H9 (cell line): ENCODE measurements around the gene TRIM27. TPM values are rescaled to one million over a fixed set of nuclear protein-coding genes. Genes with fewer than 3 reads are reported as not detected.

Experiments used
- DNase-seq: peaks from one replicate; pipeline ENCODE4 v3.0.0-alpha.2; 2017
- H2AFZ ChIP-seq: one replicate; pipeline ENCODE4 v1.6.1; 2013; ENCODE audit warnings: mild to moderate bottlenecking, low read length, control low read depth, moderate library complexity
- H2AK5ac ChIP-seq: 2 replicates; pipeline ENCODE4 v1.6.1; 2013; ENCODE audit warnings: low read length, control low read depth, mixed read lengths; ENCODE audit not compliant: insufficient read length
- H2BK120ac ChIP-seq: one replicate; pipeline ENCODE4 v1.6.1; 2013; ENCODE audit warnings: low read depth, mild to moderate bottlenecking, low read length, control low read depth, inconsistent platforms; ENCODE audit not compliant: poor library complexity, severe bottlenecking
- H2BK12ac ChIP-seq: 2 replicates; pipeline ENCODE4 v1.6.1; 2013; ENCODE audit warnings: low read length, control low read depth, mixed read lengths, low read depth; ENCODE audit not compliant: insufficient read length
- H2BK15ac ChIP-seq: 2 replicates; pipeline ENCODE4 v1.6.1; 2013; ENCODE audit warnings: low read depth, low read length, control low read depth
- H2BK20ac ChIP-seq: one replicate; pipeline ENCODE4 v1.6.1; 2013; ENCODE audit warnings: low read depth, mild to moderate bottlenecking, low read length, control low read depth, inconsistent platforms; ENCODE audit not compliant: poor library complexity, severe bottlenecking
- H2BK5ac ChIP-seq: 2 replicates; pipeline ENCODE4 v1.6.1; 2013; ENCODE audit warnings: low read length, control low read depth, mixed read lengths; ENCODE audit not compliant: insufficient read length
- H3K14ac ChIP-seq: 2 replicates; pipeline ENCODE4 v1.6.1; 2013; ENCODE audit warnings: low read length, control low read depth; ENCODE audit not compliant: insufficient read depth
- H3K18ac ChIP-seq: 2 replicates; pipeline ENCODE4 v1.6.1; 2013; ENCODE audit warnings: low read depth, mild to moderate bottlenecking, mixed read lengths, low read length, control low read depth; ENCODE audit not compliant: insufficient read length
- H3K23ac ChIP-seq: 2 replicates; pipeline ENCODE4 v1.6.1; 2013; ENCODE audit warnings: low read length, control low read depth, mixed read lengths, low read depth; ENCODE audit not compliant: insufficient read length
- H3K23me2 ChIP-seq: 2 replicates; pipeline ENCODE4 v1.6.1; 2013; ENCODE audit warnings: low read depth, mild to moderate bottlenecking, mixed read lengths, low read length, control low read depth; ENCODE audit not compliant: insufficient read length, poor library complexity, severe bottlenecking
- H3K27ac ChIP-seq: 2 replicates; pipeline ENCODE4 v1.5.1; 2013; ENCODE audit warnings: low read length, control low read depth, mixed read lengths, low read depth; ENCODE audit not compliant: insufficient read length
- H3K27me3 ChIP-seq: 2 replicates; pipeline ENCODE4 v1.6.1; 2013; ENCODE audit warnings: low read length, control low read depth, inconsistent platforms; ENCODE audit not compliant: insufficient read depth
- H3K4ac ChIP-seq: 2 replicates; pipeline ENCODE4 v1.6.1; 2013; ENCODE audit warnings: low read depth, mild to moderate bottlenecking, control low read depth, inconsistent platforms, low read length, moderate library complexity
- H3K4me1 ChIP-seq: 2 replicates; pipeline ENCODE4 v1.6.1; 2013; ENCODE audit warnings: low read length, control low read depth, inconsistent platforms; ENCODE audit not compliant: insufficient read depth
- H3K4me2 ChIP-seq: 2 replicates; pipeline ENCODE4 v1.6.1; 2013; ENCODE audit warnings: low read length, control low read depth, mixed read lengths; ENCODE audit not compliant: insufficient read length, insufficient read depth
- H3K56ac ChIP-seq: 2 replicates; pipeline ENCODE4 v1.6.1; 2013; ENCODE audit warnings: low read depth, mild to moderate bottlenecking, mixed read lengths, low read length, control low read depth; ENCODE audit not compliant: insufficient read length
- H3K79me1 ChIP-seq: 2 replicates; pipeline ENCODE4 v1.6.1; 2013; ENCODE audit warnings: low read depth, mild to moderate bottlenecking, moderate library complexity, low read length, control low read depth, inconsistent platforms; ENCODE audit not compliant: insufficient read depth, poor library complexity, severe bottlenecking
- H3K79me2 ChIP-seq: 2 replicates; pipeline ENCODE4 v1.6.1; 2013; ENCODE audit warnings: low read length, control low read depth, inconsistent platforms; ENCODE audit not compliant: insufficient read depth
- H3K9ac ChIP-seq: 2 replicates; pipeline ENCODE4 v1.6.1; 2013; ENCODE audit warnings: low read length, control low read depth, mixed read lengths; ENCODE audit not compliant: insufficient read length; ENCODE audit errors: extremely low read depth
- H3K9me3 ChIP-seq: one replicate; pipeline ENCODE4 v1.6.1; 2013; ENCODE audit warnings: low read depth, low read length, inconsistent platforms; ENCODE audit not compliant: control insufficient read depth
- H3T11ph ChIP-seq: one replicate; pipeline ENCODE4 v1.6.1; 2013; ENCODE audit warnings: mild to moderate bottlenecking, low read length, control low read depth, inconsistent platforms
- H4K20me1 ChIP-seq: one replicate; pipeline ENCODE4 v1.6.1; 2013; ENCODE audit not compliant: control insufficient read depth, insufficient read length, insufficient read depth
- H4K5ac ChIP-seq: 2 replicates; pipeline ENCODE4 v1.6.1; 2013; ENCODE audit warnings: low read depth, mild to moderate bottlenecking, mixed read lengths, low read length, control low read depth; ENCODE audit not compliant: insufficient read length
- H4K8ac ChIP-seq: replicated peaks from 2 replicates; pipeline ENCODE4 v1.6.1; 2013; ENCODE audit warnings: low read length, control low read depth, mixed read lengths, low read depth; ENCODE audit not compliant: insufficient read length
- H4K91ac ChIP-seq: 2 replicates; pipeline ENCODE4 v1.6.1; 2013; ENCODE audit warnings: low read depth, mild to moderate bottlenecking, moderate library complexity, mixed read lengths, low read length, control low read depth; ENCODE audit not compliant: insufficient read length
- H3K27ac Mint-ChIP-seq, 3 experiments: 2 replicates in 2 of 3; 3 replicates in 1 of 3; pipeline ENCODE4 v1.8.0; 2020 to 2021; ENCODE audit warnings: mixed read lengths in 3 of 3, mild to moderate bottlenecking in 1 of 3, moderate library complexity in 1 of 3
- H3K27me3 Mint-ChIP-seq: 2 replicates; pipeline ENCODE4 v1.8.0; 2021; ENCODE audit warnings: low read depth, mild to moderate bottlenecking, moderate library complexity, mixed read lengths
- H3K36me3 Mint-ChIP-seq, 3 experiments: 2 replicates in 2 of 3; 3 replicates in 1 of 3; pipeline ENCODE4 v1.8.0; 2020 to 2021; ENCODE audit warnings: low read depth in 3 of 3, mixed read lengths in 3 of 3; ENCODE audit not compliant: insufficient read depth in 1 of 3
- H3K4me1 Mint-ChIP-seq, 2 experiments: 2 replicates each; pipeline ENCODE4 v1.8.0; 2020; ENCODE audit warnings: mixed read lengths in 2 of 2
- H3K4me3 Mint-ChIP-seq, 2 experiments: 2 replicates in 1 of 2; 3 replicates in 1 of 2; pipeline ENCODE4 v1.8.0; 2020 to 2021; ENCODE audit warnings: mild to moderate bottlenecking in 2 of 2, mixed read lengths in 2 of 2, moderate library complexity in 1 of 2
- H3K9me3 Mint-ChIP-seq, 2 experiments: 2 replicates in 1 of 2; 3 replicates in 1 of 2; pipeline ENCODE4 v1.8.0; 2020; ENCODE audit warnings: mild to moderate bottlenecking in 2 of 2, mixed read lengths in 2 of 2, moderate library complexity in 1 of 2
- CTCF ChIP-seq: fragments of 200-600 bp; sonication (generic); conservative IDR thresholded peaks from 3 replicates; pipeline ENCODE4 v1.8.0; 2021; ENCODE audit warnings: antibody characterized with exemption, mild to moderate bottlenecking
- WGBS: extraction: QIAGEN DNeasy Blood & Tissue Kit; methylation state at CpG from one replicate; pipeline ENCODE4 v1.1.7; 2013; ENCODE audit warnings: missing lambda C conversion rate, low lambda C conversion rate, mixed read lengths; ENCODE audit not compliant: insufficient read length; ENCODE audit errors: extremely low coverage; 5-methylcytosine and 5-hydroxymethylcytosine counted together
- total RNA-seq: library from RNA; stranded (reverse); gene quantifications from 2 replicates; pipeline ENCODE4 v1.2.1, GENCODE V29; 2021

Gene TRIM27
- total RNA-seq, 1 experiment from 2014 or later = 98.2 TPM

- H2BK15ac ChIP-seq = no peak overlapping the region
- no peak overlapping the region for H2BK20ac ChIP-seq
- DNase-seq = no peak
- H2AFZ ChIP-seq = no peak overlapping the region
- no peak overlapping the region for H2AK5ac ChIP-seq
- H3K27me3 ChIP-seq = no peaks in the 10 kb centered on the region
- H3K4me2 ChIP-seq = no peak overlapping the region
- peaks cover 2% of the 10 kb centered on the region; the same call in 1 of the 2 replicates for H3K4me1 ChIP-seq
- H4K5ac ChIP-seq = no peak overlapping the region
- no peaks in the 10 kb centered on the region for H3K79me2 ChIP-seq
- TF ChIP-seq CTCF = no peak
- no peak overlapping the region for H3T11ph ChIP-seq
- Mint-ChIP-seq H3K36me3 (peaks cover 4 to 5% (median 5%) of the 10 kb centered on the region in 3 experiments; a peak in 5 of 7 replicates), H3K9me3 (peaks cover 6 to 7% of the 10 kb centered on the region in 2 experiments), H3K4me1 (peaks cover 22 to 27% of the 10 kb centered on the region in 2 experiments), H3K4me3 (no peak overlapping the region; a peak in 1 of 5 replicates), H3K27ac (no peak overlapping the region), H3K27me3 (peaks cover 9% of the 10 kb centered on the region; the same call in 1 of the 2 replicates)
- H3K79me1 ChIP-seq = no peaks in the 10 kb centered on the region
- H3K9me3 ChIP-seq = no peaks in the 10 kb centered on the region
- no peak overlapping the region for H3K23ac ChIP-seq
- H4K20me1 ChIP-seq = no peaks in the 10 kb centered on the region
- no peak overlapping the region for H2BK5ac ChIP-seq
- peaks cover 6% of the 10 kb centered on the region for H3K23me2 ChIP-seq
- H3K9ac ChIP-seq = no peak overlapping the region
- no CpG with 5 or more reads among the region's 3 CpGs for WGBS
- no peak overlapping the region for H2BK12ac ChIP-seq
- no peak overlapping the region for H3K18ac ChIP-seq
- no peak overlapping the region for H3K4ac ChIP-seq
- no peak overlapping the region for H2BK120ac ChIP-seq
- H4K8ac ChIP-seq = no peak overlapping the region
- H3K56ac ChIP-seq = no peak overlapping the region
- H3K27ac ChIP-seq = no peak overlapping the region
- no peak overlapping the region for H3K14ac ChIP-seq
- H4K91ac ChIP-seq = no peak overlapping the region
Observed at GRCh38 chr6:28945349-28945748, 21.6 kb upstream of the TRIM27 start.
